Natural killer cell (primary cell): ENCODE results near the gene GMPPB. TPM values are rescaled to one million over a fixed set of nuclear protein-coding genes. Genes with fewer than 3 reads are reported as not detected.

Experiments used
- ATAC-seq, 3 donors: fragments of 150-1000 bp in 2 of 3; fragments of 200-7000 bp in 1 of 3; cut with Tn5 transposase; 1 replicate in 1 of 3; 2 replicates in 2 of 3; pipeline ENCODE4 v1.10.0; 2021; ENCODE audit warnings: mild to moderate bottlenecking in 2 of 3, moderate library complexity in 2 of 3
- DNase-seq, 2 donors: peaks; one replicate each; pipeline versions ENCODE4 v3.0.0 to v3.0.0-alpha.2; 2013 to 2021; ENCODE audit warnings: mixed read lengths in 1 of 2
- H3K27ac ChIP-seq: one replicate; pipeline ENCODE4 v1.5.1; 2013; ENCODE audit warnings: mild to moderate bottlenecking, low read length
- H3K27me3 ChIP-seq: one replicate; pipeline ENCODE4 v1.6.1; 2013; ENCODE audit warnings: low read length; ENCODE audit not compliant: control insufficient read depth, insufficient read depth
- H3K36me3 ChIP-seq: one replicate; pipeline ENCODE4 v1.6.1; 2013; ENCODE audit warnings: low read length; ENCODE audit not compliant: control insufficient read depth, insufficient read depth
- H3K4me1 ChIP-seq: one replicate; pipeline ENCODE4 v1.6.1; 2013; ENCODE audit warnings: low read length; ENCODE audit not compliant: control insufficient read depth, insufficient read depth
- H3K4me3 ChIP-seq: one replicate; pipeline ENCODE4 v1.5.1; 2013; ENCODE audit warnings: low read length
- H3K9me3 ChIP-seq: one replicate; pipeline ENCODE4 v1.6.1; 2013; ENCODE audit warnings: low read length; ENCODE audit not compliant: control insufficient read depth, insufficient read depth
- H3K27ac Mint-ChIP-seq, 2 donors: one replicate each; pipeline ENCODE4 v1.8.0; 2022; ENCODE audit warnings: mild to moderate bottlenecking in 2 of 2, mixed read lengths in 2 of 2, moderate library complexity in 1 of 2
- H3K27me3 Mint-ChIP-seq, 2 donors: one replicate each; pipeline ENCODE4 v1.8.0; 2022; ENCODE audit warnings: low read depth in 2 of 2, mixed read lengths in 2 of 2
- H3K36me3 Mint-ChIP-seq: one replicate; pipeline ENCODE4 v1.8.0; 2022; ENCODE audit warnings: mixed read lengths
- H3K4me1 Mint-ChIP-seq, 2 donors: one replicate each; pipeline ENCODE4 v1.8.0; 2022; ENCODE audit warnings: mixed read lengths in 2 of 2
- H3K4me3 Mint-ChIP-seq: one replicate; pipeline ENCODE4 v1.8.0; 2022; ENCODE audit warnings: mild to moderate bottlenecking, moderate library complexity, mixed read lengths
- H3K9me3 Mint-ChIP-seq, 2 donors: one replicate each; pipeline ENCODE4 v1.8.0; 2022; ENCODE audit warnings: mixed read lengths in 2 of 2
- WGBS: methylation state at CpG from one replicate; pipeline ENCODE4 v1.1.7; 2013; ENCODE audit warnings: missing lambda C conversion rate; ENCODE audit not compliant: insufficient coverage; 5-methylcytosine and 5-hydroxymethylcytosine counted together
- intact Hi-C: fragments of 100-400 bp; cut with micrococcal nuclease; formaldehyde crosslinking; loops from one replicate; pipeline ENCODE4 v1.14.2; 2022
- total RNA-seq, 4 donors: library from RNA; stranded (reverse); fragments of 120-200 nt in 1 of 4; gene quantifications; one replicate each; pipeline versions ENCODE4 v1.2.3 to v1.2.4, GENCODE V29; 2013 to 2022
- TF ChIP-seq, protein P1 (sequence below): fragments of 200-600 bp; IDR thresholded peaks from one replicate; pipeline ENCODE4 v1.8.0; 2022; ENCODE audit warnings: antibody characterized with exemption

The GMPPB gene
- total RNA-seq, 3 donors from 2014 or later (not counting 1 experiment from before 2014, with no cell fraction given) = 24.1 to 28.9 (median 27.5) TPM

DNA sequence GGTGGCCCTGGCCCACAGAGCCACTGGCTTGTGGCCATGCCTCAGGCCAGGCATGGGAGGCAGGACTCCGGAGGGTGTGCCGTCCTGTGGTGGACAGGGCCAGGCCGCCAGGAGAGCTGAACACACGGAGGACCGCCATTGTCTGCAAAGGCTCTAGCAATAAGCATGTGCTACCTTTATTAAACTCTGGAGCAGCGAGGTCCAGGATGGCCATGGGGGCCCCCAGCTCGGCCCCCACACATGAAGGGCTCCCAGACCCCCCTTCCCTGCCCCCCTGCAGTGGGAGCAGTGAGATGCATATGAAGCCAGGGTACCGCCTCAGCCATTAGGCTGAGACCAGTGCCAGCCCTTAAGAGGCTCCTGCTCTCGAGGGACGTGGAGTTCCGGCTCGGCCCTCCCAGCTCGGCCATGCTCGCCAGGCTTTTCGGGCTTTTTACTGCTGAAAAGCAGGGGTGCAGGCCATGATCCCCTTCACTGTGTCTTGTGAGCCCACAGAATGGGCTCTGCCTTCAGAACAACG, 7.0 kb downstream of the GMPPB start:
- Histone ChIP-seq H3K9me3 (no peaks in the 10 kb centered on the region), H3K27ac (no peak overlapping the region), H3K4me1 (peaks cover 42% of the 10 kb centered on the region), H3K4me3 (no peak overlapping the region), H3K27me3 (no peaks in the 10 kb centered on the region), H3K36me3 (peaks cover 4% of the 10 kb centered on the region)
- WGBS = 97% methylated on average over 16 of the region's 16 CpGs
- Mint-ChIP-seq H3K27ac (no peak overlapping the region), H3K4me3 (no peak overlapping the region), H3K4me1 (peaks cover 23 to 46% of the 10 kb centered on the region in 2 donors), H3K36me3 (no peaks in the 10 kb centered on the region), H3K9me3 (no peaks in the 10 kb centered on the region), H3K27me3 (no peaks in the 10 kb centered on the region)
- intact Hi-C loops = no loop called here
- TF ChIP-seq, protein P1, sequence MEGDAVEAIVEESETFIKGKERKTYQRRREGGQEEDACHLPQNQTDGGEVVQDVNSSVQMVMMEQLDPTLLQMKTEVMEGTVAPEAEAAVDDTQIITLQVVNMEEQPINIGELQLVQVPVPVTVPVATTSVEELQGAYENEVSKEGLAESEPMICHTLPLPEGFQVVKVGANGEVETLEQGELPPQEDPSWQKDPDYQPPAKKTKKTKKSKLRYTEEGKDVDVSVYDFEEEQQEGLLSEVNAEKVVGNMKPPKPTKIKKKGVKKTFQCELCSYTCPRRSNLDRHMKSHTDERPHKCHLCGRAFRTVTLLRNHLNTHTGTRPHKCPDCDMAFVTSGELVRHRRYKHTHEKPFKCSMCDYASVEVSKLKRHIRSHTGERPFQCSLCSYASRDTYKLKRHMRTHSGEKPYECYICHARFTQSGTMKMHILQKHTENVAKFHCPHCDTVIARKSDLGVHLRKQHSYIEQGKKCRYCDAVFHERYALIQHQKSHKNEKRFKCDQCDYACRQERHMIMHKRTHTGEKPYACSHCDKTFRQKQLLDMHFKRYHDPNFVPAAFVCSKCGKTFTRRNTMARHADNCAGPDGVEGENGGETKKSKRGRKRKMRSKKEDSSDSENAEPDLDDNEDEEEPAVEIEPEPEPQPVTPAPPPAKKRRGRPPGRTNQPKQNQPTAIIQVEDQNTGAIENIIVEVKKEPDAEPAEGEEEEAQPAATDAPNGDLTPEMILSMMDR = no peak
- DNase-seq = no peak
- no peak for ATAC-seq

DNA sequence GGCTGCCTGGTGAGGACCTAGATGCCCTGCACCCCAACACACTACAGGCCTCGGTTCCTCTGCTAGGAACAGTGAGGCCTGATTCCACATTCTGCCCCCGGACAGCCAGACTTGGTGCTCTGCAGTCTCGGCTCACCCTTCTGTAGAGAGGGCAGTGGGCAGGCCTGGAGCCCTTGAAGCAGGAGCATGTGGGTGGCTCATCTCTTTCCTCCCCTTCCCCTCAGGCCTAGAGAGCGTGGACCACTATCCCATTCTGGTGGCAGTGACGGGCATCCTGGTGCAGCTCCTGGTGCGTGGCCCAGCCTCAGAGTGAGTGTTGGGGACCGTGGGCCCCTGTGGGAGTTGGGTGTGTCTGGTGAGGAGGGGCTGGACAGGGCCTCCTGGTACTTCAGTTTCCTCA, 7.6 kb downstream of the GMPPB start:
- Histone ChIP-seq H3K36me3 (peaks cover under 1% of the 10 kb centered on the region), H3K27ac (no peak overlapping the region), H3K4me3 (no peak overlapping the region), H3K27me3 (no peaks in the 10 kb centered on the region), H3K4me1 (peaks cover 48% of the 10 kb centered on the region), H3K9me3 (no peaks in the 10 kb centered on the region)
- 94% methylated on average over 7 of the region's 7 CpGs for WGBS
- H3K27ac Mint-ChIP-seq = no peak overlapping the region
- ATAC-seq (no peak), DNase-seq (no peak)
- TF ChIP-seq, protein P1 = no peak
- H3K27me3 Mint-ChIP-seq = no peaks in the 10 kb centered on the region
- no peaks in the 10 kb centered on the region for H3K9me3 Mint-ChIP-seq
- H3K36me3 Mint-ChIP-seq = no peaks in the 10 kb centered on the region
- intact Hi-C loops = no loop called here
- peak overlapping the region; percentile 31 for H3K4me3 Mint-ChIP-seq
- H3K4me1 Mint-ChIP-seq = peaks cover 28 to 49% of the 10 kb centered on the region in 2 donors

DNA sequence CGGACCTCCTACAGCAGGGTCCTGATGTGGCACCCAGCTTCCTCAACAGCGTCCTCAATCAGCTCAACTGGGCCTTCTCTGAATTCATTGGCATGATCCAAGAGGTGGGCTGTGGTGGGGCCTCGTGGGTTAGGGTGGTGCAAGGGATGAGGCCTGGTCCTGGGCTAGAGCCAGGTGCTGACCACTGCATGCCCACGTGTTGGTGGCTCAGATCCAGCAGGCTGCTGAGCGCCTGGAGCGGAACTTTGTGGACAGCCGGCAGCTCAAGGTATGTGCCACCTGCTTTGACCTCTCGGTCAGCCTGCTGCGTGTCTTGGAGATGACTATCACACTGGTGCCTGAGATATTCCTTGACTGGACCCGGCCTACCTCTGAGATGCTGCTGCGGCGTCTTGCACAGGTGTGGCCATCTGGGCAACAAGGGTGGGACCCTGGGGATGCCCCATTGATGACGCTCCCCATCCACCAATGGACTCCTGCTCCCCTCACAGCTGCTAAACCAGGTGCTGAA, 8.1 kb downstream of the GMPPB start:
- Histone ChIP-seq H3K9me3 (no peaks in the 10 kb centered on the region), H3K27ac (no peak overlapping the region), H3K4me3 (no peak overlapping the region), H3K4me1 (peaks cover 53% of the 10 kb centered on the region), H3K36me3 (no peaks in the 10 kb centered on the region), H3K27me3 (no peaks in the 10 kb centered on the region)
- H3K4me3 Mint-ChIP-seq = peak overlapping the region; percentile 56
- no peaks in the 10 kb centered on the region for H3K36me3 Mint-ChIP-seq
- H3K9me3 Mint-ChIP-seq = no peaks in the 10 kb centered on the region
- DNase-seq = no peak
- no peak overlapping the region for H3K27ac Mint-ChIP-seq
- intact Hi-C loops = no loop called here
- 82% methylated on average over 13 of the region's 13 CpGs for WGBS
- TF ChIP-seq, protein P1 = no peak
- H3K27me3 Mint-ChIP-seq = no peaks in the 10 kb centered on the region
- H3K4me1 Mint-ChIP-seq = peaks cover 31 to 46% of the 10 kb centered on the region in 2 donors
- no peak for ATAC-seq
